Erythroblast (primary cell): Measurements from ENCODE around the gene ATXN7L1.

Source experiments
- GATA1 ChIP-seq: IDR thresholded peaks from 2 replicates; pipeline ENCODE4 v1.6.1; 2011; ENCODE audit warnings: low read depth, mild to moderate bottlenecking, control low read depth, low read length, moderate library complexity
- POLR2A ChIP-seq: IDR thresholded peaks from 2 replicates; pipeline ENCODE4 v1.6.1; 2011; ENCODE audit warnings: mild to moderate bottlenecking, low read length

GRCh38 chr7:105589356-105590077 lies 286.9 kb downstream of the ATXN7L1 start:
- no peak for TF ChIP-seq POLR2A
- no peak for TF ChIP-seq GATA1
